ENCODE data around the gene GALK2. TPM values are rescaled to one million over a fixed set of nuclear protein-coding genes. Genes with fewer than 3 reads are reported as not detected.
"Not testable (repeated sequence)": the region's sequence is repeated elsewhere in the genome, so short reads cannot be mapped to it uniquely, and the experiment has no call there.

The GALK2 gene
- total RNA-seq, 3 donors from 2014 or later (not counting 1 experiment from before 2014, with no cell fraction given), result 19.1 to 24.3 (median 23.6) TPM

GRCh38 chr15:49343546-49343945 lies 173.5 kb downstream of the GALK2 start:
- no peak overlapping the region for H3K27ac ChIP-seq (ENCODE audit: low read length)
- no peak for ATAC-seq
- H3K27me3 Mint-ChIP-seq (ENCODE audit: low read depth in 2 of 2), result no peaks in the 10 kb centered on the region

GRCh38 chr15:49354439-49354838 lies 184.4 kb downstream of the GALK2 start:
- H3K36me3 ChIP-seq (ENCODE audit: control insufficient read depth, insufficient read depth, low read length); ATAC-seq; H3K27me3 ChIP-seq (ENCODE audit: control insufficient read depth, insufficient read depth, low read length); H3K4me1 Mint-ChIP-seq; H3K9me3 Mint-ChIP-seq; intact Hi-C loops (cut with micrococcal nuclease); H3K27me3 Mint-ChIP-seq (ENCODE audit: low read depth in 2 of 2); H3K4me3 ChIP-seq (ENCODE audit: low read length); H3K4me1 ChIP-seq (ENCODE audit: control insufficient read depth, insufficient read depth, low read length); H3K36me3 Mint-ChIP-seq; H3K9me3 ChIP-seq (ENCODE audit: control insufficient read depth, insufficient read depth, low read length); H3K4me3 Mint-ChIP-seq; H3K27ac Mint-ChIP-seq; H3K27ac ChIP-seq (ENCODE audit: low read length); DNase-seq: not testable (repeated sequence)
- WGBS (ENCODE audit: insufficient coverage), result 93% methylated on average over 13 of the region's 17 CpGs

More at GRCh38 chr15:49343546-49343945, 173.5 kb downstream of the GALK2 start:
- TF ChIP-seq CTCF (IDR thresholded peaks at IDR 0.05), result no peak
- Mint-ChIP-seq H3K4me3 (no peak overlapping the region), H3K36me3 (peaks cover 17% of the 10 kb centered on the region), H3K9me3 (no peaks in the 10 kb centered on the region), H3K4me1 (peaks cover 0 to 11% of the 10 kb centered on the region in 2 donors), H3K27ac (no peak overlapping the region)
- no peak for DNase-seq
- intact Hi-C loops (cut with micrococcal nuclease), result no loop called here
- Histone ChIP-seq H3K36me3 (ENCODE audit: control insufficient read depth, insufficient read depth, low read length) (no peaks in the 10 kb centered on the region), H3K27me3 (ENCODE audit: control insufficient read depth, insufficient read depth, low read length) (no peaks in the 10 kb centered on the region), H3K4me3 (ENCODE audit: low read length) (no peak overlapping the region), H3K9me3 (ENCODE audit: control insufficient read depth, insufficient read depth, low read length) (no peaks in the 10 kb centered on the region), H3K4me1 (ENCODE audit: control insufficient read depth, insufficient read depth, low read length) (no peaks in the 10 kb centered on the region)

- Mint-ChIP-seq H3K4me3 (no peak overlapping the region), H3K27me3 (ENCODE audit: low read depth in 2 of 2) (no peaks in the 10 kb centered on the region), H3K9me3 (peaks cover 0 to 2% of the 10 kb centered on the region in 2 donors), H3K27ac (no peak overlapping the region), H3K4me1 (no peaks in the 10 kb centered on the region), H3K36me3 (no peaks in the 10 kb centered on the region)
- Histone ChIP-seq H3K9me3 (ENCODE audit: control insufficient read depth, insufficient read depth, low read length) (no peaks in the 10 kb centered on the region), H3K27me3 (ENCODE audit: control insufficient read depth, insufficient read depth, low read length) (no peaks in the 10 kb centered on the region), H3K4me1 (ENCODE audit: control insufficient read depth, insufficient read depth, low read length) (no peaks in the 10 kb centered on the region), H3K27ac (ENCODE audit: low read length) (no peak overlapping the region), H3K4me3 (ENCODE audit: low read length) (no peak overlapping the region), H3K36me3 (ENCODE audit: control insufficient read depth, insufficient read depth, low read length) (no peaks in the 10 kb centered on the region)
- no peak for DNase-seq
- no peak for ATAC-seq
- TF ChIP-seq CTCF (IDR thresholded peaks at IDR 0.05), result no peak
- 100% methylated on average over 2 of the region's 3 CpGs for WGBS (ENCODE audit: insufficient coverage)
- intact Hi-C loops (cut with micrococcal nuclease), result no loop called here
Measured at GRCh38 chr15:49361370-49361769, 191.3 kb downstream of the GALK2 start.

- no peak overlapping the region for H3K27ac ChIP-seq (ENCODE audit: low read length)
- no peaks in the 10 kb centered on the region for H3K4me1 ChIP-seq (ENCODE audit: control insufficient read depth, insufficient read depth, low read length)
- Mint-ChIP-seq H3K27me3 (ENCODE audit: low read depth in 2 of 2) (no peaks in the 10 kb centered on the region), H3K4me1 (no peaks in the 10 kb centered on the region), H3K36me3 (no peaks in the 10 kb centered on the region), H3K9me3 (no peaks in the 10 kb centered on the region), H3K4me3 (no peak overlapping the region), H3K27ac (no peak overlapping the region)
- WGBS (ENCODE audit: insufficient coverage), result 99% methylated on average over 22 of the region's 22 CpGs
- no peak for TF ChIP-seq CTCF (IDR thresholded peaks at IDR 0.05)
- DNase-seq (no peak), ATAC-seq (no peak)
- H3K9me3 ChIP-seq (ENCODE audit: control insufficient read depth, insufficient read depth, low read length), result no peaks in the 10 kb centered on the region
- H3K36me3 ChIP-seq (ENCODE audit: control insufficient read depth, insufficient read depth, low read length), result no peaks in the 10 kb centered on the region
- no peak overlapping the region for H3K4me3 ChIP-seq (ENCODE audit: low read length)
- intact Hi-C loops (cut with micrococcal nuclease), result no loop called here
- no peaks in the 10 kb centered on the region for H3K27me3 ChIP-seq (ENCODE audit: control insufficient read depth, insufficient read depth, low read length)
Measured at GRCh38 chr15:49366496-49366895, 196.4 kb downstream of the GALK2 start.

Measured in natural killer cell (primary cell).